GM15510 (cell line): ENCODE measurements around the gene CENPC.

ENCODE experiments used
- POLR2A ChIP-seq: IDR thresholded peaks from 3 replicates; pipeline ENCODE4 v1.6.1; 2011; ENCODE audit warnings: borderline replicate concordance; ENCODE audit not compliant: insufficient read length; ENCODE audit errors: extremely low read depth

Gene CENPC

GRCh38 chr4:67446811-67447210 is 98.5 kb downstream of the CENPC start:
- no peak for TF ChIP-seq POLR2A

GRCh38 chr4:67438975-67439374 is 106.3 kb downstream of the CENPC start:
- no peak for TF ChIP-seq POLR2A

- no peak for TF ChIP-seq POLR2A
Observed at GRCh38 chr4:67437974-67438713, 107.2 kb downstream of the CENPC start.

GRCh38 chr4:67436742-67437141 is 108.6 kb downstream of the CENPC start:
- TF ChIP-seq POLR2A = no peak

- no peak for TF ChIP-seq POLR2A
Observed at GRCh38 chr4:67430989-67431388, 114.3 kb downstream of the CENPC start.

- no peak for TF ChIP-seq POLR2A
Observed at GRCh38 chr4:67428819-67429218, 116.5 kb downstream of the CENPC start.
